H1 (cell line): ENCODE data around the gene C9orf40. TPM values are rescaled to one million over a fixed set of nuclear protein-coding genes. Genes with fewer than 3 reads are reported as not detected.

Source experiments
- ATF3 ChIP-seq: IDR thresholded peaks from 2 replicates; pipeline ENCODE4 v1.6.1; 2011; ENCODE audit warnings: low read depth, mild to moderate bottlenecking, low read length; ENCODE audit not compliant: insufficient read depth
- CHD7 ChIP-seq: fragments of 300-600 bp; sonication (generic); IDR thresholded peaks from 2 replicates; pipeline ENCODE4 v1.7.1; 2012; ENCODE audit warnings: low read length, moderate library complexity, mild to moderate bottlenecking, inconsistent platforms; ENCODE audit not compliant: insufficient replicate concordance
- GTF2F1 ChIP-seq: IDR thresholded peaks from 2 replicates; pipeline ENCODE4 v1.6.1; 2012; ENCODE audit warnings: low read depth, low read length, improper control_type of control experiment, borderline replicate concordance
- NRF1 ChIP-seq: IDR thresholded peaks from 2 replicates; pipeline ENCODE4 v1.6.1; 2011; ENCODE audit warnings: mild to moderate bottlenecking, low read depth, low read length, improper control_type of control experiment
- PHF8 ChIP-seq: fragments of 200-600 bp; sonication (generic); conservative IDR thresholded peaks from 2 replicates; pipeline ENCODE4 v1.7.1; 2012; ENCODE audit warnings: low read depth, mild to moderate bottlenecking, inconsistent platforms, low read length, moderate library complexity
- SAP30 ChIP-seq: fragments of 300-600 bp; sonication (generic); IDR thresholded peaks from 2 replicates; pipeline ENCODE4 v1.7.1; 2012; ENCODE audit warnings: low read length, moderate library complexity, mild to moderate bottlenecking, inconsistent platforms; ENCODE audit not compliant: insufficient read depth, insufficient replicate concordance
- TCF12 ChIP-seq: IDR thresholded peaks from 2 replicates; pipeline ENCODE4 v1.6.1; 2011; ENCODE audit warnings: low read depth, mild to moderate bottlenecking, low read length
- polyA plus RNA-seq, 7 experiments: library from polyadenylated mRNA; depleted of rRNA in 3 of 7; stranded (reverse) in 5 of 7; unstranded in 2 of 7; fragments of >200 nt in 5 of 7; fragments of 200-250 nt in 2 of 7; gene quantifications; 1 replicate in 5 of 7; 2 replicates in 1 of 7; 4 replicates in 1 of 7; pipeline versions ENCODE4 v1.2.1 to v1.2.3, GENCODE V29; 2011 to 2013; ENCODE audit warnings: missing spikeins in 2 of 7, mixed read lengths in 2 of 7
- total RNA-seq: library from RNA; stranded (reverse); fragmentation: NEBNext Ultra II Directional; extraction: Animal tissue kit (Norgen Biotek cat#: 25700); gene quantifications from 2 replicates; pipeline ENCODE4 v1.2.1, GENCODE V29; 2021

Gene C9orf40
- total and polyA plus RNA-seq, 2 of the 8 experiments (the other 6 are each of a cell fraction or from before 2014, with no cell fraction given) = 3.6 to 11.2 TPM

- no peak for TF ChIP-seq CHD7
- no peak for TF ChIP-seq ATF3
- TF ChIP-seq TCF12 = no peak
- no peak for TF ChIP-seq GTF2F1
- no peak for TF ChIP-seq PHF8
- no peak for TF ChIP-seq SAP30
- TF ChIP-seq NRF1 = no peak
- TF ChIP-seq, all 59 proteins: peak for 0
Observed at GRCh38 chr9:74963056-74963455, 10.3 kb upstream of the C9orf40 start (continued).
